ENCODE results near the gene KCNK13. TPM values are rescaled to one million over a fixed set of nuclear protein-coding genes. Genes with fewer than 3 reads are reported as not detected.
"Not testable (repeated sequence)": the region's sequence is repeated elsewhere in the genome, so short reads cannot be mapped to it uniquely, and the experiment has no call there.

Gene KCNK13
- total RNA-seq, 1 experiment from 2014 or later: not detected

GRCh38 chr14:90229942-90230341 is 168.1 kb downstream of the KCNK13 start:
- H3K4me2 ChIP-seq (ENCODE audit: low read depth, low read length, poor library complexity, severe bottlenecking); DNase-seq; H3K9ac ChIP-seq (ENCODE audit: low read length); H3K9me2 ChIP-seq (replicated peaks; ENCODE audit: insufficient read depth, low read length); H3K9me3 ChIP-seq (ENCODE audit: low read length); H3K27me3 ChIP-seq (ENCODE audit: low read length); H3K36me3 ChIP-seq (ENCODE audit: insufficient read depth, low read length); H3K27ac ChIP-seq (ENCODE audit: low read length); H3K4me3 ChIP-seq (ENCODE audit: low read length); H3K79me2 ChIP-seq (ENCODE audit: low read length); H4K20me1 ChIP-seq (ENCODE audit: insufficient read depth, low read depth, low read length); H2AFZ ChIP-seq (ENCODE audit: low read length); H3K4me1 ChIP-seq (ENCODE audit: low read length): not testable (repeated sequence)

Small RNA genes lying within 50 kb of the gene (small RNA-seq; reads per million reads assigned to genes)
- not detected for gene RF00019

Other genes with a start within 250 kb of the KCNK13 start
- 8.3 and 43.3 TPM in 2 replicates for gene EFCAB11, start 107.3 kb upstream of the KCNK13 start, total RNA-seq (2014; rRNA removed; shearing (Covaris generic); ENCODE audit: low replicate concordance)
- 68.2 and 85.9 TPM in 2 replicates for gene TDP1, start 106.1 kb upstream of the KCNK13 start, total RNA-seq (2014; rRNA removed; shearing (Covaris generic); ENCODE audit: low replicate concordance)
- gene PSMC1, start 194.6 kb downstream of the KCNK13 start, total RNA-seq (2014; rRNA removed; shearing (Covaris generic); ENCODE audit: low replicate concordance): 63.6 and 71.8 TPM in 2 replicates